Measurements from ENCODE around the gene BEST3. TPM values are rescaled to one million over a fixed set of nuclear protein-coding genes. Genes with fewer than 3 reads are reported as not detected.
A peak's percentile ranks its signal among the peaks of the same experiment; 100 is the strongest.

BEST3 gene
- total RNA-seq, 4 donors from 2014 or later = 0.21 TPM; not detected in 3

GRCh38 chr12:69644511-69644910 is 54.6 kb downstream of the BEST3 start:
- intact Hi-C loops (cut with DNase I; ENCODE audit: low total_unique reads) = no loop called here
- TF ChIP-seq POLR2A (IDR thresholded peaks at IDR 0.05) (no peak), CTCF (IDR thresholded peaks at IDR 0.05) (no peak)

GRCh38 chr12:69642531-69642930 is 56.6 kb downstream of the BEST3 start:
- intact Hi-C loops (cut with DNase I; ENCODE audit: low total_unique reads) = no loop called here
- H3K4me3 ChIP-seq = no peak overlapping the region
- no peak overlapping the region for H3K27ac ChIP-seq
- H3K4me1 ChIP-seq = no peaks in the 10 kb centered on the region
- DNase-seq = no peak
- no peaks in the 10 kb centered on the region for H3K27me3 ChIP-seq
- H3K9me3 ChIP-seq = no peaks in the 10 kb centered on the region
- H3K36me3 ChIP-seq = no peaks in the 10 kb centered on the region
- TF ChIP-seq CTCF (IDR thresholded peaks at IDR 0.05) = no peak
- TF ChIP-seq POLR2A (IDR thresholded peaks at IDR 0.05) = no peak

More at GRCh38 chr12:69644511-69644910, 54.6 kb downstream of the BEST3 start:
- no peaks in the 10 kb centered on the region for H3K4me1 ChIP-seq
- H3K27me3 ChIP-seq = no peaks in the 10 kb centered on the region
- DNase-seq = no peak
- H3K9me3 ChIP-seq = no peaks in the 10 kb centered on the region
- H3K4me3 ChIP-seq = no peak overlapping the region
- H3K27ac ChIP-seq = no peak overlapping the region
- H3K36me3 ChIP-seq = no peaks in the 10 kb centered on the region

DNA sequence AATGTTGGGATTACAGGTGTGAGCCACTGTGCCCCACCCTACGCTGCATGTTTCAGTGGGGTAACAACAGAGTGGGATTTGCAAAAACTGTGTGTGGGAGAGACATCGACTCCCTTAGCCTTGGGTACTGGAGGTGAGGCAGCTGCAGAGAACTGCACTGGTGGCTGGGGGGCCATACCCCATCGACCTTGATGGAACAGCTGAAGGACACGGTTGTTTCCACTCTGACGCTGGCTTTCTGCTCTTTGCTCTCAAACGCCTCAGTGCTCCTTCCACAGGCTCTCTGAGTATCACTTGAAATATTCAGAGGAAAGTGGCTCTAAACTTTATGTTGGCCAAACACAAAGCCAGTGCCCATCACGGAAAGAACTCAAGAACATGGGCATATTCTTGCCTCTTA is 57.6 kb downstream of the BEST3 start:
- Histone ChIP-seq H3K4me3 (no peak overlapping the region), H3K36me3 (no peaks in the 10 kb centered on the region), H3K27me3 (no peaks in the 10 kb centered on the region), H3K4me1 (no peaks in the 10 kb centered on the region), H3K9me3 (no peaks in the 10 kb centered on the region), H3K27ac (no peak overlapping the region)
- TF ChIP-seq POLR2A (IDR thresholded peaks at IDR 0.05) (no peak), CTCF (IDR thresholded peaks at IDR 0.05) (no peak)
- intact Hi-C loops (cut with DNase I; ENCODE audit: low total_unique reads) = no loop called here
- DNase-seq = no peak

GRCh38 chr12:69639400-69640016 is 59.6 kb downstream of the BEST3 start:
- no peak overlapping the region for H3K4me3 ChIP-seq
- H3K27ac ChIP-seq = no peak overlapping the region
- DNase-seq = peak; percentile 46 to 50
- no peaks in the 10 kb centered on the region for H3K36me3 ChIP-seq
- H3K9me3 ChIP-seq = no peaks in the 10 kb centered on the region
- H3K4me1 ChIP-seq = no peaks in the 10 kb centered on the region
- intact Hi-C loops (cut with DNase I; ENCODE audit: low total_unique reads) = no loop called here
- no peaks in the 10 kb centered on the region for H3K27me3 ChIP-seq
- peak; percentile 46 to 83 (median 60) for TF ChIP-seq CTCF (IDR thresholded peaks at IDR 0.05)
- TF ChIP-seq POLR2A (IDR thresholded peaks at IDR 0.05) = no peak

DNA sequence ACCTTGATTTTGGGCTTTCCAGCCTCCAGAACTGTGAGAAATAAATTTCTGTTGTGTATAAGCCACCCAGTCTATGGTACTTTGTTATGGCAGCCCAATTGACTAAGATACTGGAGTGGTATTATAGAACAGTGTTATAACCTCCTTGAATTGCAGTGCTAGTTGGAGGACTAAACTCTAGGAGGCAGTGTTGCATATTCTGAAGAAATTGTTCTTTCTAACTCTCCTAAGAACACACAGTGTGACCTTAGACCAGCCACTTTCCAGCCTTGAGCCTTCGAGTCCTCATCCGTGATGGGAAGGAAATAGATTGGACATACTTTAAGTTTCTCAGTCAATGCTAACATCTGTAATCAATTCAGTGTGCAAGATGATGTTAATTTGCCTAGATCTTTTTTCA is 66.0 kb downstream of the BEST3 start:
- no peak overlapping the region for H3K4me3 ChIP-seq
- H3K36me3 ChIP-seq = no peaks in the 10 kb centered on the region
- intact Hi-C loops (cut with DNase I; ENCODE audit: low total_unique reads) = no loop called here
- no peaks in the 10 kb centered on the region for H3K27me3 ChIP-seq
- TF ChIP-seq CTCF (IDR thresholded peaks at IDR 0.05) = no peak
- TF ChIP-seq POLR2A (IDR thresholded peaks at IDR 0.05) = no peak
- H3K27ac ChIP-seq = no peak overlapping the region
- H3K9me3 ChIP-seq = no peaks in the 10 kb centered on the region
- DNase-seq = no peak
- no peaks in the 10 kb centered on the region for H3K4me1 ChIP-seq

Measured in uterus (tissue), 4 donors.